ENCODE data around the gene NUAK2.

NUAK2 gene

GRCh38 chr1:205344066-205344928 is 22.8 kb upstream of the NUAK2 start:
- POLR2A ChIA-PET, result no interaction called here
- TF ChIP-seq ZNF112 (tag by site-specific recombination; IDR thresholded peaks at IDR 0.05), result no peak
- peak; percentile 94 for TF ChIP-seq ZEB2 (tag by site-specific recombination; IDR thresholded peaks at IDR 0.05)
- TF ChIP-seq KLF9 (tag by site-specific recombination; IDR thresholded peaks at IDR 0.05; ENCODE audit: low read depth), result no peak
- TF ChIP-seq RBAK (tag by site-specific recombination; IDR thresholded peaks at IDR 0.05), result no peak
- TF ChIP-seq HIC1 (tag by site-specific recombination; IDR thresholded peaks at IDR 0.05), result peak; percentile 58; the same call in 1 of the 2 replicates
- TF ChIP-seq ZNF433 (tag by site-specific recombination; IDR thresholded peaks at IDR 0.05; ENCODE audit: low read depth), result no peak
- no peak for TF ChIP-seq ZNF157 (tag by site-specific recombination; IDR thresholded peaks at IDR 0.05)
- TF ChIP-seq MYNN (tag by site-specific recombination; IDR thresholded peaks at IDR 0.05; ENCODE audit: borderline replicate concordance), result no peak
- no peak for TF ChIP-seq ZNF548 (tag by site-specific recombination; IDR thresholded peaks at IDR 0.05)
- TF ChIP-seq ZNF660 (tag by site-specific recombination; IDR thresholded peaks at IDR 0.05), result no peak
- TF ChIP-seq ZNF132 (tag by site-specific recombination; IDR thresholded peaks at IDR 0.05; ENCODE audit: borderline replicate concordance), result no peak
- no peak for TF ChIP-seq ZNF626 (tag by site-specific recombination; IDR thresholded peaks at IDR 0.05)
- TF ChIP-seq ZNF513 (tag by site-specific recombination; IDR thresholded peaks at IDR 0.05), result 0 out of 2 replicates have a peak, but pooled peaks have one; percentile 8
- no peak for TF ChIP-seq ATF2 (tag by site-specific recombination; IDR thresholded peaks at IDR 0.05; ENCODE audit: low read depth)
- TF ChIP-seq ZBTB44 (tag by site-specific recombination; IDR thresholded peaks at IDR 0.05), result no peak
- TF ChIP-seq ZNF707 (tag by site-specific recombination; IDR thresholded peaks at IDR 0.05), result no peak
- no peak for TF ChIP-seq ZBTB6 (tag by site-specific recombination; IDR thresholded peaks at IDR 0.05)
- TF ChIP-seq HOXA7 (CRISPR knock-in tag; IDR thresholded peaks at IDR 0.05; ENCODE audit: borderline replicate concordance), result no peak
- 0 out of 2 replicates have a peak, but pooled peaks have one; percentile 55 for TF ChIP-seq ZNF423 (tag by site-specific recombination; IDR thresholded peaks at IDR 0.05)
- TF ChIP-seq ELK4 (IDR thresholded peaks at IDR 0.05; ENCODE audit: borderline replicate concordance, low read depth, low read length), result no peak
- TF ChIP-seq MEIS1 (CRISPR knock-in tag; IDR thresholded peaks at IDR 0.05; ENCODE audit: borderline replicate concordance), result no peak
- TF ChIP-seq ZFP37 (tag by site-specific recombination; IDR thresholded peaks at IDR 0.05), result peak; percentile 77; the same call in 1 of the 2 replicates
- TF ChIP-seq ZNF324 (tag by site-specific recombination; IDR thresholded peaks at IDR 0.05), result no peak
- TF ChIP-seq ZSCAN4 (tag by site-specific recombination; IDR thresholded peaks at IDR 0.05), result no peak
- TF ChIP-seq SP7 (tag by site-specific recombination; IDR thresholded peaks at IDR 0.05), result peak; percentile 76; the same call in 1 of the 2 replicates

More at GRCh38 chr1:205344066-205344928, 22.8 kb upstream of the NUAK2 start:
- H3K27ac ChIP-seq (ENCODE audit: extremely low read depth, low read depth, low read length), result no peak overlapping the region; the same call in 1 of the 2 replicates
- H3K4me1 ChIP-seq (ENCODE audit: control insufficient read depth, insufficient read depth, low read length), result peaks cover 5% of the 10 kb centered on the region; the same call in 1 of the 2 replicates
- H3K36me3 ChIP-seq (ENCODE audit: control insufficient read depth in 2 of 2, insufficient read depth in 1 of 2, low read length in 2 of 2), result no peaks in the 10 kb centered on the region
- no peaks in the 10 kb centered on the region for H3K9me3 ChIP-seq (ENCODE audit: control insufficient read depth, insufficient read depth, low read depth, low read length)
- H3K4me3 ChIP-seq (ENCODE audit: low read depth, low read length), result peak overlapping the region; percentile 45
- CTCF ChIA-PET, result interaction anchor here (2.2 to 2.8 kb wide), 3 partner anchors 8 to 71 kb away, joined by 7 to 18 read pairs (median 18); no protein-coding TSS in a partner anchor
